ENCODE data around the gene KCTD1. TPM values are rescaled to one million over a fixed set of nuclear protein-coding genes. Genes with fewer than 3 reads are reported as not detected.

The KCTD1 gene
- total and polyA plus RNA-seq, 10 of the 15 experiments (the other 5 are each of a cell fraction or from before 2014, with no cell fraction given) = 1.5 to 13.4 (median 5.5) TPM

DNA sequence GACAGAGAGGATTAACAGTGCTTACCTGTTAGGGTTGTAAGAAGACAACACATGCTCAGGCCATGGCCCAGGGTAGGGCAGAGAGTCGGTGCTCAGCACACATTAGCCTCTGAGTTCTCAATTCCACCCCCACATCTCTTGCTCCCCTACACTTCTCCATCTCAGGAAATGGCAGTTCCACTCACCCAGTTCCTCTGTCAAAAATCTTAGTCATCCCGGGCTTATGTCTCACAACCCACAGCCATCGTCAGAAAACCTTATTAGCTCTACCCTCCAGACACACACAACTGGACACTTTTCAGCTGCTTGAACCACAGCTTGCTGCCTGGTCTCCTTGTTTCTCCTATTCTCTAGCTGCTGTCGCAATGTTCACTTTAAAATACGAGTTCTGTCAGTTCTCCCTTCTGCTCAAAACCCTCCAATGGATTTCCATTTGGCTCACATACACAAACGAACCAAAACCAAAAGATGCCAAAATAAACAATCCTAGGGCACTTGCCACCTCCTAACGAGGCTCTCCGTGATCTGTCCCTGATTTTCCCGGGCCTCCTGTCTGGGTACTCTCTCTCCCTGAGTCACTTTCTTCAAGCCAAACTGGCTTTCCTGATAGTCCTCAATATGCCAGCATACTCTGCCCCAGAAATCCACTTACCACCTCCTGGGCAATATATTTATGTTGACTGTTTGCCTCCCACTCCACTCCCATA is 89.7 kb downstream of the KCTD1 start:
- no peaks in the 10 kb centered on the region for H3K9me3 ChIP-seq (replicated peaks; ENCODE audit: control insufficient read depth, insufficient read depth, low read length)
- ChIA-PET SMC1A (ENCODE audit: uncharacterized antibody, unreplicated experiment) (interaction anchor here (0.8 to 3.1 kb wide), 6 partner anchors 8 to 83 kb away, joined by 3 to 21 read pairs (median 6); no protein-coding TSS in a partner anchor), RAD21 (ENCODE audit: unreplicated experiment) (interaction anchor here (0.9 to 2.0 kb wide), 4 partner anchors 18 to 90 kb away, joined by 3 to 6 read pairs (median 4); partner anchors contain the start of gene KCTD1), CTCF (interaction anchor here (0.9 to 2.5 kb wide), 6 partner anchors 10 to 90 kb away, joined by 3 to 13 read pairs (median 4); partner anchors contain the start of gene KCTD1), POLR2A (interaction anchor here (1.0 to 1.3 kb wide), 3 partner anchors 9 to 35 kb away, joined by 3 to 4 read pairs (median 4); no protein-coding TSS in a partner anchor)
- intact Hi-C loops (cut with micrococcal nuclease; ENCODE audit: unreplicated experiment) = no loop called here
- peaks cover 48% of the 10 kb centered on the region for H3K4me1 ChIP-seq (ENCODE audit: control insufficient read depth, insufficient read depth, low read length)
- peak overlapping the region; percentile 52 for H3K4me2 ChIP-seq (ENCODE audit: control insufficient read depth, insufficient read depth)
- peak; percentile 75 for ATAC-seq
- H4K20me1 ChIP-seq (ENCODE audit: control insufficient read depth, insufficient read depth) = no peaks in the 10 kb centered on the region
- no peaks in the 10 kb centered on the region for H3K27me3 ChIP-seq (replicated peaks in 1 of 2; ENCODE audit: control insufficient read depth in 2 of 2, insufficient read depth in 2 of 2, low read length in 1 of 2)
- in situ Hi-C loops (cut with MboI) = no loop called here
- no peak overlapping the region for H3K4me3 ChIP-seq
- peak; percentile 70 for DNase-seq (ENCODE audit: low read depth, low spot score)
- no peaks in the 10 kb centered on the region for H3K79me2 ChIP-seq (ENCODE audit: control insufficient read depth, insufficient read depth, low read length)
- H3K36me3 ChIP-seq (ENCODE audit: control insufficient read depth in 2 of 2, insufficient read depth in 2 of 2, low read length in 1 of 2) = peaks cover 0 to 2% of the 10 kb centered on the region in 2 experiments; a peak in 1 of 4 replicates
- H2AFZ ChIP-seq (ENCODE audit: control insufficient read depth, low read depth, low read length) = peak overlapping the region; percentile 79
- peak overlapping the region; percentile 75 for H3K27ac ChIP-seq (ENCODE audit: control insufficient read depth, insufficient read depth)
- no TSS peak for BruUV-seq (replicated peaks)
- 29% methylated on average over 9 of the region's 9 CpGs for WGBS (ENCODE audit: insufficient coverage, insufficient replicate concordance, low lambda C conversion rate, missing lambda C conversion rate)
- peak overlapping the region; percentile 30; the same call in 1 of the 2 replicates for H3K9ac ChIP-seq (ENCODE audit: control insufficient read depth, insufficient read depth, low read length)
- FAIRE-seq = peak; percentile 84
- no peak for TF ChIP-seq KDM1A (IDR thresholded peaks at IDR 0.05; ENCODE audit: borderline replicate concordance)
- TF ChIP-seq HDAC2 (IDR thresholded peaks at IDR 0.05) = no peak
- TF ChIP-seq IKZF2 (IDR thresholded peaks at IDR 0.05) = peak; percentile 87 to 91
- TF ChIP-seq ZNF24 (IDR thresholded peaks at IDR 0.05) = no peak; the same call in 1 of the 2 replicates
- TF ChIP-seq NR2C2 (IDR thresholded peaks at IDR 0.05; ENCODE audit: borderline replicate concordance, control insufficient read depth, insufficient read length, low read depth) = no peak
- no peak for TF ChIP-seq CBX3 (IDR thresholded peaks at IDR 0.05; ENCODE audit: borderline replicate concordance, low read depth)
- TF ChIP-seq IRF4 (IDR thresholded peaks at IDR 0.05; ENCODE audit: low read depth, low read length) = peak; percentile 32; the same call in 1 of the 2 replicates
- peak; percentile 71; the same call in 1 of the 2 replicates for TF ChIP-seq PAX5 (IDR thresholded peaks at IDR 0.05; ENCODE audit: borderline replicate concordance, low read depth, low read length)
- peak; percentile 27; the same call in 1 of the 2 replicates for TF ChIP-seq GATAD2B (conservative IDR thresholded peaks at IDR 0.05; ENCODE audit: low read depth)
- TF ChIP-seq ZNF274 (IDR thresholded peaks at IDR 0.05; ENCODE audit: insufficient read depth, insufficient read length) = no peak
- TF ChIP-seq BACH1 (IDR thresholded peaks at IDR 0.05; ENCODE audit: borderline replicate concordance) = peak; percentile 65; the same call in 1 of the 2 replicates
- TF ChIP-seq, protein P1, sequence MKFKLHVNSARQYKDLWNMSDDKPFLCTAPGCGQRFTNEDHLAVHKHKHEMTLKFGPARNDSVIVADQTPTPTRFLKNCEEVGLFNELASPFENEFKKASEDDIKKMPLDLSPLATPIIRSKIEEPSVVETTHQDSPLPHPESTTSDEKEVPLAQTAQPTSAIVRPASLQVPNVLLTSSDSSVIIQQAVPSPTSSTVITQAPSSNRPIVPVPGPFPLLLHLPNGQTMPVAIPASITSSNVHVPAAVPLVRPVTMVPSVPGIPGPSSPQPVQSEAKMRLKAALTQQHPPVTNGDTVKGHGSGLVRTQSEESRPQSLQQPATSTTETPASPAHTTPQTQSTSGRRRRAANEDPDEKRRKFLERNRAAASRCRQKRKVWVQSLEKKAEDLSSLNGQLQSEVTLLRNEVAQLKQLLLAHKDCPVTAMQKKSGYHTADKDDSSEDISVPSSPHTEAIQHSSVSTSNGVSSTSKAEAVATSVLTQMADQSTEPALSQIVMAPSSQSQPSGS (IDR thresholded peaks at IDR 0.05; ENCODE audit: low read length) = peak; percentile 61; the same call in 1 of the 2 replicates
- peak; percentile 65; the same call in 1 of the 2 replicates for TF ChIP-seq EED (IDR thresholded peaks at IDR 0.05; ENCODE audit: low read depth)
- peak; percentile 83 for TF ChIP-seq SPI1 (IDR thresholded peaks at IDR 0.05; ENCODE audit: borderline replicate concordance, insufficient read depth, low read depth, low read length)
- TF ChIP-seq, protein P2, sequence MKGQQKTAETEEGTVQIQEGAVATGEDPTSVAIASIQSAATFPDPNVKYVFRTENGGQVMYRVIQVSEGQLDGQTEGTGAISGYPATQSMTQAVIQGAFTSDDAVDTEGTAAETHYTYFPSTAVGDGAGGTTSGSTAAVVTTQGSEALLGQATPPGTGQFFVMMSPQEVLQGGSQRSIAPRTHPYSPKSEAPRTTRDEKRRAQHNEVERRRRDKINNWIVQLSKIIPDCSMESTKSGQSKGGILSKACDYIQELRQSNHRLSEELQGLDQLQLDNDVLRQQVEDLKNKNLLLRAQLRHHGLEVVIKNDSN (IDR thresholded peaks at IDR 0.05; ENCODE audit: borderline replicate concordance, extremely low read length, insufficient read depth, low read depth, low read length) = no peak
- TF ChIP-seq POU2F2 (IDR thresholded peaks at IDR 0.05; ENCODE audit: borderline replicate concordance, low read depth, low read length) = peak; percentile 40; the same call in 1 of the 3 replicates
- TF ChIP-seq SP1 (IDR thresholded peaks at IDR 0.05; ENCODE audit: low read depth, low read length) = peak; percentile 55
- TF ChIP-seq, protein P3, sequence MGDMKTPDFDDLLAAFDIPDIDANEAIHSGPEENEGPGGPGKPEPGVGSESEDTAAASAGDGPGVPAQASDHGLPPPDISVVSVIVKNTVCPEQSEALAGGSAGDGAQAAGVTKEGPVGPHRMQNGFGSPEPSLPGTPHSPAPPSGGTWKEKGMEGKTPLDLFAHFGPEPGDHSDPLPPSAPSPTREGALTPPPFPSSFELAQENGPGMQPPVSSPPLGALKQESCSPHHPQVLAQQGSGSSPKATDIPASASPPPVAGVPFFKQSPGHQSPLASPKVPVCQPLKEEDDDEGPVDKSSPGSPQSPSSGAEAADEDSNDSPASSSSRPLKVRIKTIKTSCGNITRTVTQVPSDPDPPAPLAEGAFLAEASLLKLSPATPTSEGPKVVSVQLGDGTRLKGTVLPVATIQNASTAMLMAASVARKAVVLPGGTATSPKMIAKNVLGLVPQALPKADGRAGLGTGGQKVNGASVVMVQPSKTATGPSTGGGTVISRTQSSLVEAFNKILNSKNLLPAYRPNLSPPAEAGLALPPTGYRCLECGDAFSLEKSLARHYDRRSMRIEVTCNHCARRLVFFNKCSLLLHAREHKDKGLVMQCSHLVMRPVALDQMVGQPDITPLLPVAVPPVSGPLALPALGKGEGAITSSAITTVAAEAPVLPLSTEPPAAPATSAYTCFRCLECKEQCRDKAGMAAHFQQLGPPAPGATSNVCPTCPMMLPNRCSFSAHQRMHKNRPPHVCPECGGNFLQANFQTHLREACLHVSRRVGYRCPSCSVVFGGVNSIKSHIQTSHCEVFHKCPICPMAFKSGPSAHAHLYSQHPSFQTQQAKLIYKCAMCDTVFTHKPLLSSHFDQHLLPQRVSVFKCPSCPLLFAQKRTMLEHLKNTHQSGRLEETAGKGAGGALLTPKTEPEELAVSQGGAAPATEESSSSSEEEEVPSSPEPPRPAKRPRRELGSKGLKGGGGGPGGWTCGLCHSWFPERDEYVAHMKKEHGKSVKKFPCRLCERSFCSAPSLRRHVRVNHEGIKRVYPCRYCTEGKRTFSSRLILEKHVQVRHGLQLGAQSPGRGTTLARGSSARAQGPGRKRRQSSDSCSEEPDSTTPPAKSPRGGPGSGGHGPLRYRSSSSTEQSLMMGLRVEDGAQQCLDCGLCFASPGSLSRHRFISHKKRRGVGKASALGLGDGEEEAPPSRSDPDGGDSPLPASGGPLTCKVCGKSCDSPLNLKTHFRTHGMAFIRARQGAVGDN (IDR thresholded peaks at IDR 0.05) = peak; percentile 66
